Stimulated activated CD4-positive, alpha-beta T cell treated with anti-CD3 and anti-CD28 coated beads, Interleukin-4, amount 100 ng/mL, for 1 hour (primary cell): Measurements from ENCODE around the gene TGFB1I1.
"Not testable (repeated sequence)": the region's sequence is repeated elsewhere in the genome, so short reads cannot be mapped to it uniquely, and the experiment has no call there.

Source experiments
- DNase-seq: peaks from one replicate; pipeline ENCODE4 v3.0.0-alpha.2; 2020

Gene TGFB1I1

GRCh38 chr16:31471875-31472708 lies at the start of gene TGFB1I1:
TGFB1I1 (plus strand) TSS chr16:31472152; CDS start chr16:31472189, 37 bp downstream.
- no peak for DNase-seq

GRCh38 chr16:31423241-31423640 lies 48.7 kb upstream of the TGFB1I1 start:
- DNase-seq: no peak

GRCh38 chr16:31423801-31424200 lies 48.2 kb upstream of the TGFB1I1 start:
- no peak for DNase-seq

- peak; percentile 75 for DNase-seq
Measured at GRCh38 chr16:31427441-31428278, 44.3 kb upstream of the TGFB1I1 start.

- DNase-seq: no peak
Measured at GRCh38 chr16:31428279-31428597, 43.7 kb upstream of the TGFB1I1 start, which contains the start of gene COX6A2. COX6A2 (minus strand) TSS chr16:31428360; CDS start chr16:31428325, 35 bp downstream.

GRCh38 chr16:31428638-31429247 lies 43.2 kb upstream of the TGFB1I1 start:
- DNase-seq: no peak

- no peak for DNase-seq
Measured at GRCh38 chr16:31429314-31429713, 42.6 kb upstream of the TGFB1I1 start.

- DNase-seq: no peak
Measured at GRCh38 chr16:31429796-31430195, 42.2 kb upstream of the TGFB1I1 start.

- no peak for DNase-seq
Measured at GRCh38 chr16:31430380-31431052, 41.4 kb upstream of the TGFB1I1 start.

- DNase-seq: no peak
Measured at GRCh38 chr16:31435341-31436220, 36.4 kb upstream of the TGFB1I1 start.

GRCh38 chr16:31436221-31437045 lies 35.5 kb upstream of the TGFB1I1 start:
- no peak for DNase-seq

- no peak for DNase-seq
Measured at GRCh38 chr16:31438414-31438813, 33.5 kb upstream of the TGFB1I1 start.

GRCh38 chr16:31439023-31439422 lies 32.9 kb upstream of the TGFB1I1 start:
- not testable (repeated sequence) for DNase-seq

- DNase-seq: no peak
Measured at GRCh38 chr16:31439519-31439918, 32.4 kb upstream of the TGFB1I1 start.

- DNase-seq: no peak
Measured at GRCh38 chr16:31440516-31441184, 31.3 kb upstream of the TGFB1I1 start.

GRCh38 chr16:31441956-31442355 lies 30.0 kb upstream of the TGFB1I1 start:
- DNase-seq: no peak

GRCh38 chr16:31445931-31446330 lies 26.0 kb upstream of the TGFB1I1 start:
- DNase-seq: not testable (repeated sequence)

GRCh38 chr16:31451201-31451600 lies 20.8 kb upstream of the TGFB1I1 start:
- DNase-seq: no peak

- DNase-seq: no peak
Measured at GRCh38 chr16:31451681-31452351, 20.1 kb upstream of the TGFB1I1 start.

GRCh38 chr16:31452631-31453106 lies 19.3 kb upstream of the TGFB1I1 start:
- DNase-seq: no peak
